ENCODE results near the gene GANAB.
"Not testable (repeated sequence)": the region's sequence is repeated elsewhere in the genome, so short reads cannot be mapped to it uniquely, and the experiment has no call there.

The GANAB gene

GRCh38 chr11:62680825-62681240 lies 34.4 kb upstream of the GANAB start:
- TF ChIP-seq Cebpa-rat (IDR thresholded peaks at IDR 0.05) = no peak
- peak overlapping the region in 7 of 11 experiments; percentile 8 to 96 (median 44); a peak in 9 of 22 replicates for H3K4me2 ChIP-seq
- peaks cover 35 to 48% (median 43%) of the 10 kb centered on the region in 10 experiments for H3K4me1 ChIP-seq
- H3K4me3 ChIP-seq = no peak overlapping the region
- peak overlapping the region in 6 of 11 experiments; percentile 19 to 98 (median 36); a peak in 7 of 22 replicates for H3K9ac ChIP-seq
- peaks cover 0 to 25% (median 16%) of the 10 kb centered on the region in 11 experiments; a peak in 11 of 22 replicates for H4K20me1 ChIP-seq
- H3K36me3 ChIP-seq = peaks cover 21 to 24% (median 23%) of the 10 kb centered on the region in 11 experiments
- H3K27me3 ChIP-seq = no peaks in the 10 kb centered on the region
- no peaks in the 10 kb centered on the region for H3K9me3 ChIP-seq (replicated peaks in 1 of 11)
- peak overlapping the region in 9 of 11 experiments; percentile 4 to 96 (median 93); a peak in 13 of 22 replicates for H3K27ac ChIP-seq

- H3K36me3 ChIP-seq = peaks cover 39 to 42% (median 41%) of the 10 kb centered on the region in 11 experiments
- H3K4me3 ChIP-seq = peak within 1 kb of the TSS; percentile 81 to 99 (median 97)
- H4K20me1 ChIP-seq = peaks cover 0 to 26% (median 16%) of the 10 kb centered on the region in 11 experiments; a peak in 11 of 22 replicates
- H3K27ac ChIP-seq = peak within 1 kb of the TSS; percentile 87 to 96 (median 93)
- TF ChIP-seq Cebpa-rat (IDR thresholded peaks at IDR 0.05) = peak in 2 of 11 experiments; percentile 42 to 62; a peak in 2 of 22 replicates
- H3K27me3 ChIP-seq = no peaks in the 10 kb centered on the region
- H3K4me1 ChIP-seq = peaks cover 35 to 51% (median 46%) of the 10 kb centered on the region in 10 experiments
- H3K9me3 ChIP-seq (replicated peaks in 1 of 11) = no peaks in the 10 kb centered on the region
- peak within 1 kb of the TSS; percentile 92 to 98 (median 97) for H3K9ac ChIP-seq
- peak within 1 kb of the TSS; percentile 71 to 97 (median 92) for H3K4me2 ChIP-seq
Measured at GRCh38 chr11:62678770-62679696, 32.6 kb upstream of the GANAB start, which contains the start of gene UBXN1. UBXN1 (minus strand) TSS chr11:62679073; CDS start chr11:62678923, 150 bp downstream.

- peak overlapping the region; percentile 81 to 99 (median 97) for H3K4me3 ChIP-seq
- peaks cover 0 to 28% (median 16%) of the 10 kb centered on the region in 11 experiments; a peak in 11 of 22 replicates for H4K20me1 ChIP-seq
- peaks cover 39 to 57% (median 52%) of the 10 kb centered on the region in 10 experiments for H3K4me1 ChIP-seq
- no peaks in the 10 kb centered on the region for H3K27me3 ChIP-seq
- peaks cover 45 to 49% (median 48%) of the 10 kb centered on the region in 11 experiments for H3K36me3 ChIP-seq
- H3K9ac ChIP-seq = peak overlapping the region; percentile 92 to 98 (median 97)
- H3K9me3 ChIP-seq (replicated peaks in 1 of 11) = no peaks in the 10 kb centered on the region
- no peak for TF ChIP-seq Cebpa-rat (IDR thresholded peaks at IDR 0.05)
- peak overlapping the region; percentile 87 to 96 (median 93) for H3K27ac ChIP-seq
- H3K4me2 ChIP-seq = peak overlapping the region; percentile 71 to 97 (median 92)
Measured at GRCh38 chr11:62678433-62678769, 32.0 kb upstream of the GANAB start.

GRCh38 chr11:62677714-62678113 lies 31.3 kb upstream of the GANAB start:
- TF ChIP-seq Cebpa-rat (IDR thresholded peaks at IDR 0.05) = no peak
- Histone ChIP-seq H3K27ac (peak overlapping the region in 9 of 11 experiments; percentile 87 to 96 (median 93); a peak in 15 of 22 replicates), H3K9me3 (replicated peaks in 1 of 11) (no peaks in the 10 kb centered on the region), H3K27me3 (no peaks in the 10 kb centered on the region), H4K20me1 (peaks cover 0 to 33% (median 16%) of the 10 kb centered on the region in 11 experiments; a peak in 12 of 22 replicates), H3K4me2 (peak overlapping the region; percentile 71 to 97 (median 92)), H3K4me3 (peak overlapping the region; percentile 81 to 99 (median 97)), H3K4me1 (peaks cover 46 to 64% (median 59%) of the 10 kb centered on the region in 10 experiments), H3K36me3 (peaks cover 48 to 55% (median 54%) of the 10 kb centered on the region in 11 experiments), H3K9ac (peak overlapping the region; percentile 92 to 98 (median 97))

- Histone ChIP-seq H3K4me3 (peak overlapping the region; percentile 81 to 99 (median 97); a peak in 9 of 20 replicates), H3K27ac (peak overlapping the region in 3 of 11 experiments; percentile 3 to 93 (median 90); a peak in 2 of 22 replicates), H3K9ac (peak overlapping the region; percentile 92 to 98 (median 97); a peak in 21 of 22 replicates), H3K4me2 (peak overlapping the region; percentile 71 to 97 (median 92)), H3K4me1 (peaks cover 50 to 69% (median 64%) of the 10 kb centered on the region in 10 experiments), H3K27me3 (no peaks in the 10 kb centered on the region), H3K9me3 (replicated peaks in 1 of 11) (no peaks in the 10 kb centered on the region), H3K36me3 (peaks cover 48 to 58% (median 55%) of the 10 kb centered on the region in 11 experiments), H4K20me1 (peaks cover 0 to 37% (median 16%) of the 10 kb centered on the region in 11 experiments; a peak in 12 of 22 replicates)
- no peak for TF ChIP-seq Cebpa-rat (IDR thresholded peaks at IDR 0.05)
Measured at GRCh38 chr11:62677156-62677555, 30.7 kb upstream of the GANAB start.

- Histone ChIP-seq H4K20me1 (peaks cover 0 to 37% (median 16%) of the 10 kb centered on the region in 11 experiments; a peak in 12 of 22 replicates), H3K4me3 (no peak overlapping the region; a peak in 1 of 20 replicates), H3K9me3 (replicated peaks in 1 of 11) (no peaks in the 10 kb centered on the region), H3K4me2 (peak overlapping the region in 8 of 11 experiments; percentile 22 to 97 (median 91); a peak in 13 of 22 replicates), H3K4me1 (peaks cover 50 to 69% (median 64%) of the 10 kb centered on the region in 10 experiments), H3K9ac (peak overlapping the region; percentile 92 to 98 (median 97); a peak in 16 of 22 replicates), H3K36me3 (peaks cover 48 to 58% (median 55%) of the 10 kb centered on the region in 11 experiments), H3K27ac (no peak overlapping the region), H3K27me3 (no peaks in the 10 kb centered on the region)
- no peak for TF ChIP-seq Cebpa-rat (IDR thresholded peaks at IDR 0.05)
Measured at GRCh38 chr11:62676698-62677097, 30.3 kb upstream of the GANAB start.

- Histone ChIP-seq H3K4me1 (peaks cover 47 to 66% (median 63%) of the 10 kb centered on the region in 10 experiments), H4K20me1 (peaks cover 0 to 42% (median 16%) of the 10 kb centered on the region in 11 experiments; a peak in 12 of 22 replicates), H3K36me3 (peaks cover 48 to 58% (median 55%) of the 10 kb centered on the region in 11 experiments)
- not testable (repeated sequence) for H3K4me2 ChIP-seq; H3K27ac ChIP-seq; H3K9me3 ChIP-seq (replicated peaks in 1 of 11); H3K9ac ChIP-seq; H3K4me3 ChIP-seq; H3K27me3 ChIP-seq
Measured at GRCh38 chr11:62675415-62675814, 29.0 kb upstream of the GANAB start.

- Histone ChIP-seq H3K4me3 (peak overlapping the region in 7 of 10 experiments; percentile 76 to 89 (median 84); a peak in 8 of 20 replicates), H3K36me3 (peaks cover 50 to 69% (median 58%) of the 10 kb centered on the region in 11 experiments), H4K20me1 (peaks cover 0 to 59% (median 17%) of the 10 kb centered on the region in 11 experiments; a peak in 12 of 22 replicates), H3K4me1 (peaks cover 49 to 76% (median 68%) of the 10 kb centered on the region in 10 experiments), H3K27me3 (no peaks in the 10 kb centered on the region), H3K9me3 (replicated peaks in 1 of 11) (no peaks in the 10 kb centered on the region), H3K27ac (peak overlapping the region in 3 of 11 experiments; percentile 85 to 93 (median 90); a peak in 4 of 22 replicates), H3K9ac (peak overlapping the region; percentile 85 to 96 (median 91); a peak in 18 of 22 replicates), H3K4me2 (peak overlapping the region; percentile 85 to 100 (median 93))
- TF ChIP-seq Cebpa-rat (IDR thresholded peaks at IDR 0.05) = no peak
Measured at GRCh38 chr11:62673196-62673525, 26.7 kb upstream of the GANAB start.
